ENCODE results near the gene GRB2. TPM values are rescaled to one million over a fixed set of nuclear protein-coding genes. Genes with fewer than 3 reads are reported as not detected.
"Not testable (repeated sequence)": the region's sequence is repeated elsewhere in the genome, so short reads cannot be mapped to it uniquely, and the experiment has no call there.

The GRB2 gene
- polyA plus RNA-seq, 2 of the 4 experiments (the other 2 are of a cell fraction) = 91.4 to 91.9 TPM

DNA sequence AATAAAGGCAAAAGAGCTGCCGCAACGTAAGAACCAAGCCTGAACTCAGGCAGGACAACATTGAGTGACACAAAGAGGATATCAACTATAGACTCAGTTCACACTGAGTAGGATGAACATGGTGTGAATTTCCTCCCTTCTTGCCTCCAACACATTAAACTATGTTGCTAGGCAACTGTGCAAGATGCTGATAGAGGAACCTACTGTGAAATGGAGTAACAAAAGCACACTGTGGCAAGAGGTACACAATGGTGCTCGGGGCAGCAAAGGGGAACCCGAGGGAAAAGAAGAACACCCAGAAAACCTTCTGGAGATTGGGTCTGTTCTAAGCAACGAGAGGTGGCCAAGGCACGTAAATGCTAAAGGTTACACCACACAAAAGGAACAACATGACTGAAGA lies 34.1 kb downstream of the GRB2 start:
- H3K4me2 ChIP-seq = no peak overlapping the region
- no peak for DNase-seq (ENCODE audit: low read depth in 1 of 2, low spot score in 1 of 2)
- peaks cover 25% of the 10 kb centered on the region for H3K4me1 ChIP-seq
- ChIA-PET CTCF (interaction anchor here (0.7 to 2.0 kb wide), 4 partner anchors 9 to 59 kb away, joined by 3 to 4 read pairs (median 3); no protein-coding TSS in a partner anchor), POLR2A (no interaction called here)
- 90% methylated on average over 6 of the region's 6 CpGs for WGBS (ENCODE audit: missing lambda C conversion rate)
- no peak for FAIRE-seq
- no peak overlapping the region for H3K27ac ChIP-seq
- no peak for TF ChIP-seq KDM1A (IDR thresholded peaks at IDR 0.05; ENCODE audit: low read depth)
- TF ChIP-seq CEBPB (IDR thresholded peaks at IDR 0.05) = no peak
- no peak for TF ChIP-seq FOXS1 (CRISPR knock-in tag; IDR thresholded peaks at IDR 0.05)
- no peak for TF ChIP-seq HMGXB4 (CRISPR knock-in tag; IDR thresholded peaks at IDR 0.05; ENCODE audit: borderline replicate concordance)
- no peak for TF ChIP-seq RARB (CRISPR knock-in tag; IDR thresholded peaks at IDR 0.05)
- TF ChIP-seq ZNF302 (CRISPR knock-in tag; IDR thresholded peaks at IDR 0.05) = no peak
- no peak for TF ChIP-seq FOSL2 (IDR thresholded peaks at IDR 0.05)
- no peak for TF ChIP-seq FOSL2 (CRISPR knock-in tag; IDR thresholded peaks at IDR 0.05)
- no peaks in the 10 kb centered on the region for H3K9me3 ChIP-seq
- ATAC-seq = no peak
- no peak overlapping the region for H3K4me3 ChIP-seq

DNA sequence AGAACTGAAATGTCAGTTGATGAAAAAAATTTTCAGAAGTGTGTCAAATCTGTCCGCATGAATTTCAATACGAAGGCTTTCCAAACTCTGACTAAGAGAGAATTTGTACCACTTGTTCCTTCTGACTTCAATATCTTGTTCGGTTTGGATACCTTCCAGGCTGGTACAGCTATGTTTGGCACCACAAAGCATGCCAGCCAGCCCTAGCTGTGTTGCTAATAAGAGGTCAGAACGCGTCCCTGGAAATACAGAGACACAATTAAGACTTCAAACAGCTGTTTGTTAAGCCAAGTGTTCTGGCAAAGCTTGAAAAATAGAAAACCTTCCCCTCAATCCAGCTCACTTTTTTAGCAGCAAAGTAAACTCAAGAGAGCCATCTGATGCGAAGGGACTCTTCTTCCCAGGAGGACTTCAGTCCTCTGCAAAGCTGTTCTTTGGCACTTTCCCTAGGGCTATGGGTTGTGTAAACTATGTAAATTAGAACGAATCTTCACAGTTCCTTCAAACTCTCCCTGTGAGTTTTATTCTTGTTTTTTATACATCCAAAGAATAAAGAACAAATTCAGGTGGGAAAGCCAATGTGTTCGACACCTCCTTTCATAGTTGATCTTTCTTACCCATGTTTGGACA lies 35.1 kb downstream of the GRB2 start:
- H3K4me2 ChIP-seq = no peak overlapping the region
- ChIA-PET POLR2A (no interaction called here), CTCF (interaction anchor here (2.8 to 4.3 kb wide), 2 partner anchors 9 to 48 kb away, joined by 15 to 16 read pairs; no protein-coding TSS in a partner anchor)
- peaks cover 35% of the 10 kb centered on the region for H3K4me1 ChIP-seq
- DNase-seq (ENCODE audit: low read depth in 1 of 2, low spot score in 1 of 2) (no peak), ATAC-seq (no peak), FAIRE-seq (no peak)
- H3K4me3 ChIP-seq = no peak overlapping the region
- no peaks in the 10 kb centered on the region for H3K9me3 ChIP-seq
- no peak overlapping the region for H3K27ac ChIP-seq
- WGBS (ENCODE audit: missing lambda C conversion rate) = 74% methylated on average over 8 of the region's 8 CpGs
- TF ChIP-seq USF2 (IDR thresholded peaks at IDR 0.05) (no peak), RFX5 (IDR thresholded peaks at IDR 0.05) (no peak), SREBF2 (IDR thresholded peaks at IDR 0.05) (no peak), JUN (IDR thresholded peaks at IDR 0.05) (no peak), JUNB (IDR thresholded peaks at IDR 0.05) (no peak), HOXB5 (CRISPR knock-in tag; IDR thresholded peaks at IDR 0.05) (no peak), TFCP2L1 (CRISPR knock-in tag; IDR thresholded peaks at IDR 0.05) (no peak), CHD4 (IDR thresholded peaks at IDR 0.05; ENCODE audit: borderline replicate concordance) (no peak), MAZ (IDR thresholded peaks at IDR 0.05; ENCODE audit: borderline replicate concordance, low read depth, low read length) (no peak), BHLHE40 (IDR thresholded peaks at IDR 0.05; ENCODE audit: low read depth, low read length) (no peak), EP300 (IDR thresholded peaks at IDR 0.05) (no peak), FOSL2 (IDR thresholded peaks at IDR 0.05) (no peak), FOSL2 (CRISPR knock-in tag; IDR thresholded peaks at IDR 0.05) (no peak), CBX2 (IDR thresholded peaks at IDR 0.05; ENCODE audit: borderline replicate concordance, low read depth) (no peak), NPAS2 (CRISPR knock-in tag; IDR thresholded peaks at IDR 0.05; ENCODE audit: borderline replicate concordance) (no peak)

- not testable (repeated sequence) for ATAC-seq; H3K27ac ChIP-seq; H3K4me2 ChIP-seq; FAIRE-seq; DNase-seq (ENCODE audit: low read depth in 1 of 2, low spot score in 1 of 2); H3K4me3 ChIP-seq; H3K9me3 ChIP-seq
- CTCF ChIA-PET = interaction anchor here (0.6 to 4.3 kb wide), 7 partner anchors 12 to 45 kb away, joined by 3 to 16 read pairs (median 4); partner anchors contain the start of gene GRB2
- WGBS (ENCODE audit: missing lambda C conversion rate) = 79% methylated on average over 25 of the region's 25 CpGs
- H3K4me1 ChIP-seq = peaks cover 57% of the 10 kb centered on the region
- POLR2A ChIA-PET = interaction anchor here (0.6 kb wide), 1 partner anchor 18 kb away, joined by 4 read pairs; no protein-coding TSS in a partner anchor
Measured at GRCh38 chr17:75367838-75368789, 37.4 kb downstream of the GRB2 start.
